ENCODE results near the gene WDR76.
"Not testable (repeated sequence)": the region's sequence is repeated elsewhere in the genome, so short reads cannot be mapped to it uniquely, and the experiment has no call there.

WDR76 gene

GRCh38 chr15:43828061-43828657 lies 1.4 kb downstream of the WDR76 start:
- Histone ChIP-seq H3K4me3 (ENCODE audit: low read length) (no peak overlapping the region), H3K36me3 (ENCODE audit: control insufficient read depth, insufficient read depth, low read length) (no peaks in the 10 kb centered on the region), H3K27me3 (ENCODE audit: control insufficient read depth, insufficient read depth, low read length) (no peaks in the 10 kb centered on the region), H3K27ac (ENCODE audit: low read depth, low read length) (no peak overlapping the region), H3K4me1 (ENCODE audit: control insufficient read depth, insufficient read depth, low read length) (no peaks in the 10 kb centered on the region), H3K9ac (ENCODE audit: low read length) (no peak overlapping the region)

DNA sequence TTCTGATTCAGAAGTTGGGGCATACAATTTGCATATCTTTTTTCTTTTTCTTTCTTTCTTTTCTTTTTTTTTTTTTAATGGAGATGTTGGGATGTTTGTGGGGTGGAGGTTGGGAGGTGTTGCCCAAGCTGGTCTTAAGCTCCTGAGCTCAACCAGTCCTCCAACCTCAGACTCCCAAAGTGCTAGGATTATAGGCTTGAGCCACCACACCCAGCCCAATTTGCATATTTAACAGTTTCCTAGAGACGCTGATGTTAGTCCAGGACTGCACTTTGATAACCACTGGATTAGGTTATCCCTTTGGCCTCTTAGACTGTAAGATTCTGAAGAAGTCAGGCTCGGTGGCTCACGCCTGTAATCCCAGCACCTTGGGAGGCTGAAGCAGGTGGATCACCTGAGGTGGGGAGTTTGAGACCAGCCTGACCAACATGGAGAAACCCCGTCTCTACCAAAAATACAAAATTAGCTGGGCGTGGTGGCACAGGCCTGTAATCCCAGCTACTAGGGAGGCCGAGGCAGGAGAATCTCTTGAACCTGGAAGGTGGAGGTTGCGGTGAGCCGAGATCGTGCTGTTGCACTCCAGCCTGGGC lies 3.2 kb downstream of the WDR76 start:
- H3K9ac ChIP-seq (ENCODE audit: low read length); H3K27me3 ChIP-seq (ENCODE audit: control insufficient read depth, insufficient read depth, low read length); H3K4me1 ChIP-seq (ENCODE audit: control insufficient read depth, insufficient read depth, low read length); H3K4me3 ChIP-seq (ENCODE audit: low read length); H3K27ac ChIP-seq (ENCODE audit: low read depth, low read length); H3K36me3 ChIP-seq (ENCODE audit: control insufficient read depth, insufficient read depth, low read length): not testable (repeated sequence)

GRCh38 chr15:43830691-43831275 lies 4.0 kb downstream of the WDR76 start:
- H3K4me1 ChIP-seq (ENCODE audit: control insufficient read depth, insufficient read depth, low read length); H3K36me3 ChIP-seq (ENCODE audit: control insufficient read depth, insufficient read depth, low read length); H3K4me3 ChIP-seq (ENCODE audit: low read length); H3K27me3 ChIP-seq (ENCODE audit: control insufficient read depth, insufficient read depth, low read length); H3K27ac ChIP-seq (ENCODE audit: low read depth, low read length); H3K9ac ChIP-seq (ENCODE audit: low read length): not testable (repeated sequence)

- not testable (repeated sequence) for H3K27me3 ChIP-seq (ENCODE audit: control insufficient read depth, insufficient read depth, low read length); H3K4me1 ChIP-seq (ENCODE audit: control insufficient read depth, insufficient read depth, low read length); H3K36me3 ChIP-seq (ENCODE audit: control insufficient read depth, insufficient read depth, low read length); H3K4me3 ChIP-seq (ENCODE audit: low read length); H3K9ac ChIP-seq (ENCODE audit: low read length); H3K27ac ChIP-seq (ENCODE audit: low read depth, low read length)
These were observed 4.8 kb downstream of the WDR76 start for GRCh38 chr15:43831519-43832052.

DNA sequence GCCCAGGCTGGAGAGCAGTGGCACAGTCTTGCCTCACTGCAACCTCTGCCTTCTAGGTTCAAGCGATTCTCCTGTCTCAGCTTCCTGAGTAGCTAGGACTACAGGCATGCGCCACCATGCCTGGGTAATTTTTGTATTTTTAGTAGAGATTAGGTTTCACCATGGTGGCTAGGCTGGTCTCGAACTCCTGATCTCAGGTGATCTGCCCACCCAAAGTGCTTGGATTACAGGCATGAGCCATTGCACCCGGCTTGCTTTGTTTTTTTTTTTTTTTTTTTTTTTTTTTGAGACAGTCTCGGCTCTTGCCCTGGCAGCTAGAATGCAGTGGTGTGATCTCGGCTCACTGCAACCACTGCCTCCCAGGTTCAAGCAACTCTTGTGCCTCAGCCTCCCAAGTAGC lies 5.7 kb downstream of the WDR76 start:
- not testable (repeated sequence) for H3K4me1 ChIP-seq (ENCODE audit: control insufficient read depth, insufficient read depth, low read length); H3K27ac ChIP-seq (ENCODE audit: low read depth, low read length); H3K27me3 ChIP-seq (ENCODE audit: control insufficient read depth, insufficient read depth, low read length); H3K4me3 ChIP-seq (ENCODE audit: low read length); H3K9ac ChIP-seq (ENCODE audit: low read length); H3K36me3 ChIP-seq (ENCODE audit: control insufficient read depth, insufficient read depth, low read length)

GRCh38 chr15:43845421-43845820 lies 18.6 kb downstream of the WDR76 start:
- Histone ChIP-seq H3K27ac (ENCODE audit: low read depth, low read length) (no peak overlapping the region), H3K27me3 (ENCODE audit: control insufficient read depth, insufficient read depth, low read length) (no peaks in the 10 kb centered on the region), H3K36me3 (ENCODE audit: control insufficient read depth, insufficient read depth, low read length) (no peaks in the 10 kb centered on the region), H3K4me3 (ENCODE audit: low read length) (no peak overlapping the region), H3K9ac (ENCODE audit: low read length) (no peak overlapping the region), H3K4me1 (ENCODE audit: control insufficient read depth, insufficient read depth, low read length) (no peaks in the 10 kb centered on the region)

- Histone ChIP-seq H3K4me1 (ENCODE audit: control insufficient read depth, insufficient read depth, low read length) (no peaks in the 10 kb centered on the region), H3K9ac (ENCODE audit: low read length) (no peak overlapping the region), H3K4me3 (ENCODE audit: low read length) (no peak overlapping the region), H3K27me3 (ENCODE audit: control insufficient read depth, insufficient read depth, low read length) (no peaks in the 10 kb centered on the region), H3K27ac (ENCODE audit: low read depth, low read length) (no peak overlapping the region), H3K36me3 (ENCODE audit: control insufficient read depth, insufficient read depth, low read length) (no peaks in the 10 kb centered on the region)
These were observed 24.4 kb downstream of the WDR76 start for GRCh38 chr15:43851251-43851650.

DNA sequence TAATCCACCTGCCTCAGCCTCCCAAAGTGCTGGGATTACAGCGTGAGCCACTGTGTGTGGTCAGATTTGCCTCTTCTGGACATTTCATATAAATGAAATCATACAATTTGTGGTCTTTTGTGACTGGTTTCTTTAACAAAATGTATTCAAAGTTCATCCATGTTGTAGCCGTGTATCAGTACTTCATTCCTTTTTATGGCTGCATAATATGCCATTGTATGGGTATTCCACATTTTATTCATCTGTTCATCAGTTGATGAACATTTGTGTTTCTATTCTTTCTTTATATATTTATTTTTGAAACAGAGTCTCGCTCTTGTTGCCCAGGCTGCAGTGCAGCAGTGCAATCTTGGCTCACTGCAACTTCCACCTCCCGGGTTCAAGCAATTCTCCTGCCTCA lies 25.8 kb downstream of the WDR76 start:
- no peak overlapping the region for H3K27ac ChIP-seq (ENCODE audit: low read depth, low read length)
- H3K36me3 ChIP-seq (ENCODE audit: control insufficient read depth, insufficient read depth, low read length), result no peaks in the 10 kb centered on the region
- no peak overlapping the region for H3K9ac ChIP-seq (ENCODE audit: low read length)
- H3K4me1 ChIP-seq (ENCODE audit: control insufficient read depth, insufficient read depth, low read length), result no peaks in the 10 kb centered on the region
- H3K27me3 ChIP-seq (ENCODE audit: control insufficient read depth, insufficient read depth, low read length), result no peaks in the 10 kb centered on the region
- no peak overlapping the region for H3K4me3 ChIP-seq (ENCODE audit: low read length)

GRCh38 chr15:43854801-43855200 lies 28.0 kb downstream of the WDR76 start:
- Histone ChIP-seq H3K4me3 (ENCODE audit: low read length) (no peak overlapping the region), H3K4me1 (ENCODE audit: control insufficient read depth, insufficient read depth, low read length) (no peaks in the 10 kb centered on the region), H3K27ac (ENCODE audit: low read depth, low read length) (no peak overlapping the region), H3K27me3 (ENCODE audit: control insufficient read depth, insufficient read depth, low read length) (no peaks in the 10 kb centered on the region), H3K36me3 (ENCODE audit: control insufficient read depth, insufficient read depth, low read length) (no peaks in the 10 kb centered on the region), H3K9ac (ENCODE audit: low read length) (no peak overlapping the region)

- Histone ChIP-seq H3K27me3 (ENCODE audit: control insufficient read depth, insufficient read depth, low read length) (no peaks in the 10 kb centered on the region), H3K36me3 (ENCODE audit: control insufficient read depth, insufficient read depth, low read length) (no peaks in the 10 kb centered on the region), H3K27ac (ENCODE audit: low read depth, low read length) (no peak overlapping the region), H3K4me1 (ENCODE audit: control insufficient read depth, insufficient read depth, low read length) (no peaks in the 10 kb centered on the region), H3K9ac (ENCODE audit: low read length) (no peak overlapping the region), H3K4me3 (ENCODE audit: low read length) (no peak overlapping the region)
These were observed 32.7 kb downstream of the WDR76 start for GRCh38 chr15:43859546-43859945.

GRCh38 chr15:43866636-43867035 lies 39.8 kb downstream of the WDR76 start:
- H3K27me3 ChIP-seq (ENCODE audit: control insufficient read depth, insufficient read depth, low read length); H3K36me3 ChIP-seq (ENCODE audit: control insufficient read depth, insufficient read depth, low read length); H3K27ac ChIP-seq (ENCODE audit: low read depth, low read length); H3K4me3 ChIP-seq (ENCODE audit: low read length); H3K4me1 ChIP-seq (ENCODE audit: control insufficient read depth, insufficient read depth, low read length); H3K9ac ChIP-seq (ENCODE audit: low read length): not testable (repeated sequence)

DNA sequence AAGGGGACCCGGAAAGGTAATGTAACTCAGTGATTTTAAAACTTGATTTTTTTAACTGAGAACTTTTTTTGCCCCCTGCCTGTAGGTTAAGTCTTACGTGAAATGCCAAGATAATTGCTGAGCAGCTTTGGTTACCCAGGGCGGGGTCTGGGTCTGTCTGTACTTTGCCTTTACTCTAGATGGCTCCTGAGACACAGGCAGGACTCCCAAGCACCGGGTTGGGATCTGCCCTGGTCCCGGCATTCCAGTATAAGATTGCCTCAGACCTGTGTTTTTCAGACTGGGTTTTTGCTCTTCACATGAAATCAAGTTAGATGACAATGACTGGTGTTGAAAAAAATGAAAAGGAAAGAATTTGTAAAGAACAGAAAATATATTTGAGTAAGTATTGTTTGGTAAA lies 40.3 kb downstream of the WDR76 start:
- no peaks in the 10 kb centered on the region for H3K4me1 ChIP-seq (ENCODE audit: control insufficient read depth, insufficient read depth, low read length)
- no peak overlapping the region for H3K4me3 ChIP-seq (ENCODE audit: low read length)
- H3K27me3 ChIP-seq (ENCODE audit: control insufficient read depth, insufficient read depth, low read length), result no peaks in the 10 kb centered on the region
- H3K9ac ChIP-seq (ENCODE audit: low read length), result no peak overlapping the region
- no peaks in the 10 kb centered on the region for H3K36me3 ChIP-seq (ENCODE audit: control insufficient read depth, insufficient read depth, low read length)
- H3K27ac ChIP-seq (ENCODE audit: low read depth, low read length), result no peak overlapping the region

- no peak overlapping the region for H3K27ac ChIP-seq (ENCODE audit: low read depth, low read length)
- no peaks in the 10 kb centered on the region for H3K36me3 ChIP-seq (ENCODE audit: control insufficient read depth, insufficient read depth, low read length)
- H3K4me1 ChIP-seq (ENCODE audit: control insufficient read depth, insufficient read depth, low read length), result no peaks in the 10 kb centered on the region
These were observed 41.6 kb downstream of the WDR76 start for GRCh38 chr15:43868406-43868805.

More at GRCh38 chr15:43868406-43868805, 41.6 kb downstream of the WDR76 start:
- no peak overlapping the region for H3K9ac ChIP-seq (ENCODE audit: low read length)
- H3K27me3 ChIP-seq (ENCODE audit: control insufficient read depth, insufficient read depth, low read length), result no peaks in the 10 kb centered on the region
- no peak overlapping the region for H3K4me3 ChIP-seq (ENCODE audit: low read length)
